ENCODE results near the gene CDC42BPA.

The CDC42BPA gene

GRCh38 chr1:227102056-227102455, 216.2 kb downstream of the CDC42BPA start:
- no peak for DNase-seq (ENCODE audit: low read depth)
- no peak for TF ChIP-seq CTCF (conservative IDR thresholded peaks at IDR 0.05; ENCODE audit: low read depth, low read length)
- H3K4me3 ChIP-seq (ENCODE audit: low read length), result no peak overlapping the region

- no peak for DNase-seq (ENCODE audit: low read depth)
- no peak for TF ChIP-seq CTCF (conservative IDR thresholded peaks at IDR 0.05; ENCODE audit: low read depth, low read length)
Measured at GRCh38 chr1:227094249-227094966, 223.9 kb downstream of the CDC42BPA start.

GRCh38 chr1:227093309-227093708, 225.0 kb downstream of the CDC42BPA start:
- TF ChIP-seq CTCF (conservative IDR thresholded peaks at IDR 0.05; ENCODE audit: low read depth, low read length), result no peak
- no peak overlapping the region for H3K4me3 ChIP-seq (ENCODE audit: low read length)
- no peak for DNase-seq (ENCODE audit: low read depth)

More at GRCh38 chr1:227094249-227094966, 223.9 kb downstream of the CDC42BPA start:
- H3K4me3 ChIP-seq (ENCODE audit: low read length), result no peak overlapping the region

- no peak for DNase-seq (ENCODE audit: low read depth)
- H3K4me3 ChIP-seq (ENCODE audit: low read length), result no peak overlapping the region
- no peak for TF ChIP-seq CTCF (conservative IDR thresholded peaks at IDR 0.05; ENCODE audit: low read depth, low read length)
Measured at GRCh38 chr1:227092069-227092468, 226.2 kb downstream of the CDC42BPA start.

GRCh38 chr1:227086636-227087035, 231.7 kb downstream of the CDC42BPA start:
- H3K4me3 ChIP-seq (ENCODE audit: low read length), result no peak overlapping the region
- no peak for DNase-seq (ENCODE audit: low read depth)
- TF ChIP-seq CTCF (conservative IDR thresholded peaks at IDR 0.05; ENCODE audit: low read depth, low read length), result no peak

GRCh38 chr1:227082999-227083746, 235.1 kb downstream of the CDC42BPA start:
- DNase-seq (ENCODE audit: low read depth), result no peak
- H3K4me3 ChIP-seq (ENCODE audit: low read length), result no peak overlapping the region
- no peak for TF ChIP-seq CTCF (conservative IDR thresholded peaks at IDR 0.05; ENCODE audit: low read depth, low read length)

- no peak overlapping the region for H3K4me3 ChIP-seq (ENCODE audit: low read length)
- DNase-seq (ENCODE audit: low read depth), result no peak
- no peak for TF ChIP-seq CTCF (conservative IDR thresholded peaks at IDR 0.05; ENCODE audit: low read depth, low read length)
Measured at GRCh38 chr1:227077783-227078182, 240.5 kb downstream of the CDC42BPA start.

All from retinal pigment epithelial cell (primary cell).